Upper lobe of left lung (tissue), 4 donors: Measurements from ENCODE around the gene SLFN12L.

Experiments used
- POLR2AphosphoS5 ChIP-seq, 2 donors: sonication (generic); formaldehyde crosslinking; IDR thresholded peaks; one replicate each; pipeline ENCODE4 v1.5.1; 2017; ENCODE audit warnings: antibody characterized with exemption in 2 of 2
- TF ChIP-seq, protein P1 (sequence below), 6 experiments: fragments of 450-650 bp in 4 of 6; fragments of 200-600 bp in 2 of 6; sonication (generic) in 2 of 6; IDR thresholded peaks; one replicate each; pipeline ENCODE4 v1.5.1; 2016 to 2019; ENCODE audit warnings: antibody characterized with exemption in 6 of 6

GRCh38 chr17:35479271-35479670 lies 58.2 kb downstream of the SLFN12L start:
- no peak for TF ChIP-seq POLR2AphosphoS5 (IDR thresholded peaks at IDR 0.05)
- TF ChIP-seq, protein P1, sequence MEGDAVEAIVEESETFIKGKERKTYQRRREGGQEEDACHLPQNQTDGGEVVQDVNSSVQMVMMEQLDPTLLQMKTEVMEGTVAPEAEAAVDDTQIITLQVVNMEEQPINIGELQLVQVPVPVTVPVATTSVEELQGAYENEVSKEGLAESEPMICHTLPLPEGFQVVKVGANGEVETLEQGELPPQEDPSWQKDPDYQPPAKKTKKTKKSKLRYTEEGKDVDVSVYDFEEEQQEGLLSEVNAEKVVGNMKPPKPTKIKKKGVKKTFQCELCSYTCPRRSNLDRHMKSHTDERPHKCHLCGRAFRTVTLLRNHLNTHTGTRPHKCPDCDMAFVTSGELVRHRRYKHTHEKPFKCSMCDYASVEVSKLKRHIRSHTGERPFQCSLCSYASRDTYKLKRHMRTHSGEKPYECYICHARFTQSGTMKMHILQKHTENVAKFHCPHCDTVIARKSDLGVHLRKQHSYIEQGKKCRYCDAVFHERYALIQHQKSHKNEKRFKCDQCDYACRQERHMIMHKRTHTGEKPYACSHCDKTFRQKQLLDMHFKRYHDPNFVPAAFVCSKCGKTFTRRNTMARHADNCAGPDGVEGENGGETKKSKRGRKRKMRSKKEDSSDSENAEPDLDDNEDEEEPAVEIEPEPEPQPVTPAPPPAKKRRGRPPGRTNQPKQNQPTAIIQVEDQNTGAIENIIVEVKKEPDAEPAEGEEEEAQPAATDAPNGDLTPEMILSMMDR (IDR thresholded peaks at IDR 0.05), result no peak
